SK-N-SH (cell line): ENCODE measurements around the gene CCDC167. TPM values are rescaled to one million over a fixed set of nuclear protein-coding genes. Genes with fewer than 3 reads are reported as not detected.

Source experiments
- CTCF ChIA-PET: fragments of 300-600, 350-600 bp; formaldehyde crosslinking; extraction: SDS; loops from one replicate; lab custom pipeline; 2021; lab: Yijun Ruan, JAX
- POLR2A ChIA-PET: fragments of 350-600 bp; sonication (Branson Sonifier 250); formaldehyde crosslinking; extraction: SDS; loops from one replicate; lab custom pipeline; 2020; ENCODE audit warnings: antibody characterized with exemption, inconsistent platforms; lab: Yijun Ruan, JAX
- DNase-seq: peaks from one replicate; pipeline ENCODE4 v3.0.0; 2012
- H2AFZ ChIP-seq: fragments of 200-600 bp; sonication (generic); 2 replicates; pipeline ENCODE4 v1.8.1; 2016; ENCODE audit warnings: antibody characterized with exemption, mild to moderate bottlenecking, low read depth
- H3F3A ChIP-seq: fragments of 200-600 bp; sonication (generic); replicated peaks from 2 replicates; pipeline ENCODE3; 2016; ENCODE audit warnings: antibody characterized with exemption, mild to moderate bottlenecking; ENCODE audit not compliant: insufficient read depth
- H3K27ac ChIP-seq, 2 experiments: fragments of 200-500 bp in 1 of 2; fragments of 200-600 bp in 1 of 2; sonication (Bioruptor generic) in 1 of 2; sonication (generic), shearing (Covaris generic) in 1 of 2; 2 replicates each; pipeline versions ENCODE4 v1.5.1 to v1.6.1; 2014 to 2016; ENCODE audit warnings: low read depth in 2 of 2, inconsistent platforms in 1 of 2, low read length in 1 of 2, mild to moderate bottlenecking in 1 of 2, mixed read lengths in 1 of 2
- H3K27me3 ChIP-seq: fragments of 200-600 bp; sonication (generic), shearing (Covaris generic); 2 replicates; pipeline ENCODE4 v1.6.1; 2016; ENCODE audit warnings: mixed run types; ENCODE audit not compliant: insufficient read depth
- H3K36me3 ChIP-seq, 2 experiments: fragments of 200-500 bp in 1 of 2; fragments of 200-600 bp in 1 of 2; sonication (Bioruptor generic) in 1 of 2; sonication (generic) in 1 of 2; replicated peaks in 1 of 2; 2 replicates each; pipeline versions ENCODE3 to v1.5.1; 2014 to 2016; ENCODE audit warnings: low read length in 1 of 2, mild to moderate bottlenecking in 1 of 2; ENCODE audit not compliant: insufficient read depth in 2 of 2, control insufficient read depth in 1 of 2
- H3K4me1 ChIP-seq, 2 experiments: fragments of 200-500 bp in 1 of 2; fragments of 200-600 bp in 1 of 2; sonication (Bioruptor generic) in 1 of 2; sonication (generic), shearing (Covaris generic) in 1 of 2; 2 replicates each; pipeline versions ENCODE4 v1.5.1 to v1.6.1; 2014 to 2016; ENCODE audit warnings: low read depth in 1 of 2, low read length in 1 of 2, mixed run types in 1 of 2; ENCODE audit not compliant: insufficient read depth in 2 of 2, control insufficient read depth in 1 of 2
- H3K4me2 ChIP-seq: fragments of 200-600 bp; sonication (generic), shearing (Covaris generic); 2 replicates; pipeline ENCODE4 v1.6.1; 2017; ENCODE audit warnings: mixed run types
- H3K4me3 ChIP-seq, 2 experiments: fragments of 200-500 bp in 1 of 2; fragments of 200-600 bp in 1 of 2; sonication (Bioruptor generic) in 1 of 2; sonication (generic), shearing (Covaris generic) in 1 of 2; 2 replicates each; pipeline versions ENCODE4 v1.5.1 to v1.8.1; 2014 to 2016; ENCODE audit warnings: low read depth in 2 of 2, inconsistent platforms in 1 of 2, low read length in 1 of 2, mild to moderate bottlenecking in 1 of 2, mixed read lengths in 1 of 2, moderate library complexity in 1 of 2
- H3K79me2 ChIP-seq: fragments of 200-600 bp; sonication (generic); 2 replicates; pipeline ENCODE4 v1.8.1; 2017; ENCODE audit warnings: mild to moderate bottlenecking; ENCODE audit not compliant: insufficient read depth
- H3K9ac ChIP-seq: fragments of 200-600 bp; sonication (generic); 2 replicates; pipeline ENCODE4 v1.6.1; 2017; ENCODE audit warnings: mixed run types
- H3K9me2 ChIP-seq: fragments of 200-600 bp; sonication (generic); 2 replicates; pipeline ENCODE4 v1.6.1; 2017; ENCODE audit warnings: mixed run types
- H3K9me3 ChIP-seq: fragments of 200-600 bp; sonication (generic); 2 replicates; pipeline ENCODE4 v1.6.1; 2017; ENCODE audit warnings: mixed run types, mild to moderate bottlenecking, moderate library complexity
- H4K20me1 ChIP-seq: fragments of 200-600 bp; sonication (generic); 2 replicates; pipeline ENCODE4 v1.6.1; 2017; ENCODE audit warnings: mild to moderate bottlenecking, mixed run types; ENCODE audit not compliant: insufficient read depth
- CHD2 ChIP-seq: fragments of 150-350 bp; IDR thresholded peaks from 2 replicates; pipeline ENCODE4 v1.6.1; 2018; ENCODE audit warnings: low read length; ENCODE audit not compliant: partially characterized antibody
- ELF1 ChIP-seq: IDR thresholded peaks from 2 replicates; pipeline ENCODE4 v1.4.0; 2012
- GABPA ChIP-seq: IDR thresholded peaks from 2 replicates; pipeline ENCODE4 v1.4.0; 2012; ENCODE audit warnings: low read depth, mild to moderate bottlenecking
- MXI1 ChIP-seq: IDR thresholded peaks from 2 replicates; pipeline ENCODE4 v1.6.1; 2012; ENCODE audit warnings: mild to moderate bottlenecking, low read depth, low read length, improper control_type of control experiment
- POLR2AphosphoS5 ChIP-seq: IDR thresholded peaks from 2 replicates; pipeline ENCODE4 v1.6.1; 2012; ENCODE audit warnings: low read depth, low read length
- RAD21 ChIP-seq: IDR thresholded peaks from 2 replicates; pipeline ENCODE4 v1.6.1; 2012; ENCODE audit warnings: mild to moderate bottlenecking, low read length
- RCOR1 ChIP-seq: fragments of 150-350 bp; IDR thresholded peaks from 2 replicates; pipeline ENCODE4 v1.6.1; 2017; ENCODE audit warnings: antibody characterized with exemption, low read length
- RFX5 ChIP-seq: IDR thresholded peaks from 2 replicates; pipeline ENCODE4 v1.6.1; 2012; ENCODE audit warnings: mild to moderate bottlenecking, improper control_type of control experiment, low read length
- RXRA ChIP-seq: IDR thresholded peaks from 2 replicates; pipeline ENCODE4 v1.4.0; 2012; ENCODE audit warnings: low read depth, mild to moderate bottlenecking, borderline replicate concordance
- SIN3A ChIP-seq: IDR thresholded peaks from 2 replicates; pipeline ENCODE4 v1.6.1; 2012; ENCODE audit warnings: low read depth, mild to moderate bottlenecking, low read length, moderate library complexity, borderline replicate concordance
- TAF1 ChIP-seq: IDR thresholded peaks from 2 replicates; pipeline ENCODE4 v1.6.1; 2012; ENCODE audit warnings: low read depth, mild to moderate bottlenecking, low read length, moderate library complexity, borderline replicate concordance
- TCF12 ChIP-seq: IDR thresholded peaks from 2 replicates; pipeline ENCODE4 v1.4.0; 2012
- TEAD4 ChIP-seq: IDR thresholded peaks from 2 replicates; pipeline ENCODE4 v1.4.0; 2012; ENCODE audit warnings: mild to moderate bottlenecking, borderline replicate concordance; ENCODE audit not compliant: insufficient read depth
- WGBS: methylation state at CpG from one replicate; pipeline ENCODE4 v1.1.6; 2017; ENCODE audit warnings: low lambda C conversion rate; 5-methylcytosine and 5-hydroxymethylcytosine counted together
- polyA plus RNA-seq, 3 experiments: library from polyadenylated mRNA; depleted of rRNA; stranded (reverse); fragments of >200 nt; gene quantifications; 2 replicates each; pipeline ENCODE4 v1.2.3, GENCODE V29; 2012
- TF ChIP-seq, protein P1 (sequence below): fragments of 200-600 bp; sonication (generic); IDR thresholded peaks from 2 replicates; pipeline ENCODE4 v1.6.1; 2017; ENCODE audit warnings: antibody characterized with exemption, mild to moderate bottlenecking, moderate library complexity
- TF ChIP-seq, protein P2 (sequence below): IDR thresholded peaks from 2 replicates; pipeline ENCODE4 v1.4.0; 2012; ENCODE audit warnings: low read depth
- TF ChIP-seq, protein P3 (sequence below): fragments of 150-350 bp; IDR thresholded peaks from 2 replicates; pipeline ENCODE4 v1.6.1; 2016; ENCODE audit warnings: mild to moderate bottlenecking, low read depth, low read length
- TF ChIP-seq, protein P4 (sequence below): IDR thresholded peaks from 2 replicates; pipeline ENCODE4 v1.4.0; 2012; ENCODE audit warnings: low read depth, borderline replicate concordance
- TF ChIP-seq, protein P5 (sequence below): IDR thresholded peaks from 2 replicates; pipeline ENCODE4 v1.6.1; 2012; ENCODE audit warnings: mild to moderate bottlenecking, low read depth, low read length, moderate library complexity

CCDC167 gene
- polyA plus RNA-seq, 1 of the 3 experiments (the other 2 are of a cell fraction), result 49.1 TPM

DNA sequence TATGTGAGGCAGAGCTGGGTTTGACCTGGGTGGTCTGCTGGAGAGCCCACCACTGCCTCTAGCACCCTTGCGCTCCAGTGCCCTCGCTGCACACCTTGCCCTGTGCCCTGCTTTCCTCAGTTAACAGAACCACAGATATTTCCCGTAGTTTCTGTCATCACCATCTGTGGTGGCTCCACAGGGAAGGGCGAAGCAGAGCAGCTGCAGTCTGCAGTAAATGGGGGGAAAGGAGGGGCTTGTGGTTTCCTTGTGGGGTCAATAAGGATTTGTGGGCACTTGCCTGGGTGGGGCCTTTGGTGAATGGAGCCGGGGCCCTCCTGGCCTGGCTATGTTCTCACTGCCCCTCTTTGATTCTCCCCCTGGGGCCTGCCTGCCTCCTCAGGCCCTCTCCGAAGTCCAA, 21.2 kb upstream of the CCDC167 start:
- H3K9me2 ChIP-seq, result no peaks in the 10 kb centered on the region
- no peaks in the 10 kb centered on the region for H3K9me3 ChIP-seq
- no peaks in the 10 kb centered on the region for H3K27me3 ChIP-seq
- H3K4me3 ChIP-seq, result no peak overlapping the region
- no peaks in the 10 kb centered on the region for H3K79me2 ChIP-seq
- no peak for DNase-seq
- H3K9ac ChIP-seq, result no peak overlapping the region
- no peak overlapping the region for H3K27ac ChIP-seq
- no peak overlapping the region for H3K4me2 ChIP-seq
- H2AFZ ChIP-seq, result no peak overlapping the region
- H3F3A ChIP-seq, result no peaks in the 10 kb centered on the region
- TF ChIP-seq RFX5 (no peak), TEAD4 (no peak), MXI1 (no peak), TAF1 (no peak), RAD21 (no peak), TCF12 (no peak), SIN3A (no peak), RXRA (no peak), POLR2AphosphoS5 (no peak)
- TF ChIP-seq, protein P1, sequence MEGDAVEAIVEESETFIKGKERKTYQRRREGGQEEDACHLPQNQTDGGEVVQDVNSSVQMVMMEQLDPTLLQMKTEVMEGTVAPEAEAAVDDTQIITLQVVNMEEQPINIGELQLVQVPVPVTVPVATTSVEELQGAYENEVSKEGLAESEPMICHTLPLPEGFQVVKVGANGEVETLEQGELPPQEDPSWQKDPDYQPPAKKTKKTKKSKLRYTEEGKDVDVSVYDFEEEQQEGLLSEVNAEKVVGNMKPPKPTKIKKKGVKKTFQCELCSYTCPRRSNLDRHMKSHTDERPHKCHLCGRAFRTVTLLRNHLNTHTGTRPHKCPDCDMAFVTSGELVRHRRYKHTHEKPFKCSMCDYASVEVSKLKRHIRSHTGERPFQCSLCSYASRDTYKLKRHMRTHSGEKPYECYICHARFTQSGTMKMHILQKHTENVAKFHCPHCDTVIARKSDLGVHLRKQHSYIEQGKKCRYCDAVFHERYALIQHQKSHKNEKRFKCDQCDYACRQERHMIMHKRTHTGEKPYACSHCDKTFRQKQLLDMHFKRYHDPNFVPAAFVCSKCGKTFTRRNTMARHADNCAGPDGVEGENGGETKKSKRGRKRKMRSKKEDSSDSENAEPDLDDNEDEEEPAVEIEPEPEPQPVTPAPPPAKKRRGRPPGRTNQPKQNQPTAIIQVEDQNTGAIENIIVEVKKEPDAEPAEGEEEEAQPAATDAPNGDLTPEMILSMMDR, result no peak
- TF ChIP-seq, protein P2, sequence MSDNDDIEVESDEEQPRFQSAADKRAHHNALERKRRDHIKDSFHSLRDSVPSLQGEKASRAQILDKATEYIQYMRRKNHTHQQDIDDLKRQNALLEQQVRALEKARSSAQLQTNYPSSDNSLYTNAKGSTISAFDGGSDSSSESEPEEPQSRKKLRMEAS, result no peak
- TF ChIP-seq, protein P3, sequence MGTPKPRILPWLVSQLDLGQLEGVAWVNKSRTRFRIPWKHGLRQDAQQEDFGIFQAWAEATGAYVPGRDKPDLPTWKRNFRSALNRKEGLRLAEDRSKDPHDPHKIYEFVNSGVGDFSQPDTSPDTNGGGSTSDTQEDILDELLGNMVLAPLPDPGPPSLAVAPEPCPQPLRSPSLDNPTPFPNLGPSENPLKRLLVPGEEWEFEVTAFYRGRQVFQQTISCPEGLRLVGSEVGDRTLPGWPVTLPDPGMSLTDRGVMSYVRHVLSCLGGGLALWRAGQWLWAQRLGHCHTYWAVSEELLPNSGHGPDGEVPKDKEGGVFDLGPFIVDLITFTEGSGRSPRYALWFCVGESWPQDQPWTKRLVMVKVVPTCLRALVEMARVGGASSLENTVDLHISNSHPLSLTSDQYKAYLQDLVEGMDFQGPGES, result no peak
- H3K4me1 ChIP-seq, result peaks cover 5 to 25% of the 10 kb centered on the region in 2 experiments; a peak in 2 of 4 replicates
- CTCF ChIA-PET, result interaction anchor here (1.0 kb wide), 1 partner anchor 14 kb away, joined by 4 read pairs; no protein-coding TSS in a partner anchor
- WGBS, result 91% methylated on average over 5 of the region's 6 CpGs
- POLR2A ChIA-PET, result no interaction called here
- H3K36me3 ChIP-seq, result no peaks in the 10 kb centered on the region
- no peaks in the 10 kb centered on the region for H4K20me1 ChIP-seq

DNA sequence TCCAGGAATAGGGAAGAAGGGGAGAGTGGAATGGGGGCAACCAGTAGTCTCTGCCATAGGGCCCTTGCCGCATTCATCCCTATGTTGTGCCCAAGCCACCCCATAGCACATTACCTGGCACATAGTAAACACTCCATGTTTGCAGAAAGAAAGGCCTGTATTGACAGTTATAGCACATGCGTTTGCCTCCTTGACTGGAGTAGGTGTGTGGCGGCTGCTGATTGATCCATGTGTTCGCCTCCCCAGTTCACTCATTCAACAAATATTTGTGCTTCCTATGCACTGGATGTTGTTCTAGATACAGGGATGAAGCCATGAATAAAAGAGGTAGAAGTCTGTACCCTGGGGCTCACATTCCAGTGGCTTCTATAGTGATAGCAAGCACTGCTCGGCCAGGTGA, 19.8 kb upstream of the CCDC167 start:
- H3K4me2 ChIP-seq, result no peak overlapping the region
- no peak overlapping the region for H3K9ac ChIP-seq
- H3K9me2 ChIP-seq, result no peaks in the 10 kb centered on the region
- 80% methylated on average over 5 of the region's 5 CpGs for WGBS
- H3K27ac ChIP-seq, result no peak overlapping the region
- H3K4me3 ChIP-seq, result no peak overlapping the region
- no peaks in the 10 kb centered on the region for H3F3A ChIP-seq
- no peaks in the 10 kb centered on the region for H3K36me3 ChIP-seq
- no peaks in the 10 kb centered on the region for H3K27me3 ChIP-seq
- ChIA-PET POLR2A (no interaction called here), CTCF (no interaction called here)
- H3K9me3 ChIP-seq, result no peaks in the 10 kb centered on the region
- TF ChIP-seq, protein P4, sequence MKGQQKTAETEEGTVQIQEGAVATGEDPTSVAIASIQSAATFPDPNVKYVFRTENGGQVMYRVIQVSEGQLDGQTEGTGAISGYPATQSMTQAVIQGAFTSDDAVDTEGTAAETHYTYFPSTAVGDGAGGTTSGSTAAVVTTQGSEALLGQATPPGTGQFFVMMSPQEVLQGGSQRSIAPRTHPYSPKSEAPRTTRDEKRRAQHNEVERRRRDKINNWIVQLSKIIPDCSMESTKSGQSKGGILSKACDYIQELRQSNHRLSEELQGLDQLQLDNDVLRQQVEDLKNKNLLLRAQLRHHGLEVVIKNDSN, result no peak
- TF ChIP-seq GABPA (no peak), TAF1 (no peak), CHD2 (no peak), ELF1 (no peak), RCOR1 (no peak)
- TF ChIP-seq, protein P5, sequence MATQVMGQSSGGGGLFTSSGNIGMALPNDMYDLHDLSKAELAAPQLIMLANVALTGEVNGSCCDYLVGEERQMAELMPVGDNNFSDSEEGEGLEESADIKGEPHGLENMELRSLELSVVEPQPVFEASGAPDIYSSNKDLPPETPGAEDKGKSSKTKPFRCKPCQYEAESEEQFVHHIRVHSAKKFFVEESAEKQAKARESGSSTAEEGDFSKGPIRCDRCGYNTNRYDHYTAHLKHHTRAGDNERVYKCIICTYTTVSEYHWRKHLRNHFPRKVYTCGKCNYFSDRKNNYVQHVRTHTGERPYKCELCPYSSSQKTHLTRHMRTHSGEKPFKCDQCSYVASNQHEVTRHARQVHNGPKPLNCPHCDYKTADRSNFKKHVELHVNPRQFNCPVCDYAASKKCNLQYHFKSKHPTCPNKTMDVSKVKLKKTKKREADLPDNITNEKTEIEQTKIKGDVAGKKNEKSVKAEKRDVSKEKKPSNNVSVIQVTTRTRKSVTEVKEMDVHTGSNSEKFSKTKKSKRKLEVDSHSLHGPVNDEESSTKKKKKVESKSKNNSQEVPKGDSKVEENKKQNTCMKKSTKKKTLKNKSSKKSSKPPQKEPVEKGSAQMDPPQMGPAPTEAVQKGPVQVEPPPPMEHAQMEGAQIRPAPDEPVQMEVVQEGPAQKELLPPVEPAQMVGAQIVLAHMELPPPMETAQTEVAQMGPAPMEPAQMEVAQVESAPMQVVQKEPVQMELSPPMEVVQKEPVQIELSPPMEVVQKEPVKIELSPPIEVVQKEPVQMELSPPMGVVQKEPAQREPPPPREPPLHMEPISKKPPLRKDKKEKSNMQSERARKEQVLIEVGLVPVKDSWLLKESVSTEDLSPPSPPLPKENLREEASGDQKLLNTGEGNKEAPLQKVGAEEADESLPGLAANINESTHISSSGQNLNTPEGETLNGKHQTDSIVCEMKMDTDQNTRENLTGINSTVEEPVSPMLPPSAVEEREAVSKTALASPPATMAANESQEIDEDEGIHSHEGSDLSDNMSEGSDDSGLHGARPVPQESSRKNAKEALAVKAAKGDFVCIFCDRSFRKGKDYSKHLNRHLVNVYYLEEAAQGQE, result no peak
- peaks cover 5 to 39% of the 10 kb centered on the region in 2 experiments; a peak in 2 of 4 replicates for H3K4me1 ChIP-seq
- H2AFZ ChIP-seq, result no peak overlapping the region
- no peaks in the 10 kb centered on the region for H4K20me1 ChIP-seq
- no peaks in the 10 kb centered on the region for H3K79me2 ChIP-seq
- DNase-seq, result no peak
